OCI-LY7 (cell line): Measurements from ENCODE around the gene CISTR. TPM values are rescaled to one million over a fixed set of nuclear protein-coding genes. Genes with fewer than 3 reads are reported as not detected.

ENCODE experiments used
- BruUV-seq: library from RNA; stranded (reverse); fragments of 400-500 nt; replicated peaks from 2 replicates; lab custom pipeline; 2021; lab: Mats Ljungman, UMichigan
- CTCF ChIA-PET: fragments of 300-600 bp; sonication (Branson Sonifier 250); formaldehyde crosslinking; loops from one replicate; lab custom pipeline; 2022; ENCODE audit warnings: antibody characterized with exemption; ENCODE audit not compliant: unreplicated experiment; lab: Charles Lee
- POLR2A ChIA-PET: fragments of 300-600 bp; sonication (Branson Sonifier 250); formaldehyde crosslinking; loops from one replicate; lab custom pipeline; 2022; ENCODE audit warnings: antibody characterized with exemption; lab: Charles Lee
- DNase-seq: peaks from one replicate; pipeline ENCODE4 v3.0.0-alpha.2; 2015; ENCODE audit warnings: low spot score
- H2AFZ ChIP-seq: fragments of 200-600 bp; sonication (generic), shearing (Covaris generic); 2 replicates; pipeline ENCODE4 v1.6.1; 2014; ENCODE audit warnings: mild to moderate bottlenecking, antibody characterized with exemption, low read length, moderate library complexity
- H3K27ac ChIP-seq: fragments of 200-600 bp; sonication (generic); 2 replicates; pipeline ENCODE4 v1.5.1; 2014; ENCODE audit warnings: mixed run types, low read depth, mild to moderate bottlenecking, moderate library complexity, low read length, inconsistent platforms; ENCODE audit not compliant: poor library complexity, severe bottlenecking
- H3K36me3 ChIP-seq: fragments of 200-600 bp; sonication (generic); 2 replicates; pipeline ENCODE4 v1.6.1; 2014; ENCODE audit warnings: mild to moderate bottlenecking, antibody characterized with exemption, low read length, moderate library complexity, mixed read lengths; ENCODE audit not compliant: insufficient read depth
- H3K4me1 ChIP-seq: fragments of 200-600 bp; sonication (generic); 2 replicates; pipeline ENCODE4 v1.5.1; 2014; ENCODE audit warnings: mild to moderate bottlenecking, low read length; ENCODE audit not compliant: insufficient read depth, poor library complexity, severe bottlenecking
- H3K4me2 ChIP-seq: fragments of 200-600 bp; sonication (generic); 2 replicates; pipeline ENCODE4 v1.6.1; 2014; ENCODE audit warnings: mild to moderate bottlenecking, low read length
- H3K4me3 ChIP-seq: fragments of 200-600 bp; sonication (generic); 2 replicates; pipeline ENCODE4 v1.5.1; 2014; ENCODE audit warnings: mild to moderate bottlenecking, low read depth, low read length; ENCODE audit not compliant: poor library complexity, severe bottlenecking
- H3K79me2 ChIP-seq: fragments of 200-600 bp; sonication (generic); 2 replicates; pipeline ENCODE4 v1.6.1; 2016; ENCODE audit warnings: low read depth, mild to moderate bottlenecking, low read length, moderate library complexity, mixed read lengths; ENCODE audit not compliant: insufficient read depth
- H3K9me2 ChIP-seq: fragments of 200-600 bp; sonication (generic); 2 replicates; pipeline ENCODE4 v1.6.1; 2016; ENCODE audit warnings: mild to moderate bottlenecking, low read length, mixed read lengths; ENCODE audit not compliant: insufficient read depth
- H3K9me3 ChIP-seq: fragments of 200-600 bp; sonication (generic); 2 replicates; pipeline ENCODE4 v1.6.1; 2014; ENCODE audit warnings: mild to moderate bottlenecking, mixed run types, low read length, mixed read lengths
- H4K20me1 ChIP-seq: fragments of 200-600 bp; sonication (generic); 2 replicates; pipeline ENCODE4 v1.6.1; 2014; ENCODE audit warnings: mild to moderate bottlenecking, antibody characterized with exemption, low read length, moderate library complexity, mixed read lengths; ENCODE audit not compliant: insufficient read depth
- CTCF ChIP-seq: fragments of 200-600 bp; sonication (generic); conservative IDR thresholded peaks from 2 replicates; pipeline ENCODE4 v1.5.1; 2014; ENCODE audit warnings: mild to moderate bottlenecking, antibody characterized with exemption, low read length, moderate library complexity, mixed read lengths
- EZH2phosphoT487 ChIP-seq: fragments of 200-600 bp; sonication (generic); IDR thresholded peaks from 2 replicates; pipeline ENCODE4 v1.6.1; 2018; ENCODE audit warnings: low read depth, borderline replicate concordance, mild to moderate bottlenecking, mixed run types, antibody characterized with exemption, low read length, moderate library complexity, mixed read lengths
- intact Hi-C: fragments of 100-400 bp; cut with micrococcal nuclease; formaldehyde crosslinking; loops from one replicate; pipeline ENCODE4 v1.10.0; 2022; ENCODE audit not compliant: unreplicated experiment
- total RNA-seq, 2 experiments: library from RNA; depleted of rRNA in 1 of 2; stranded (reverse); fragments of >200 nt in 1 of 2; shearing (Covaris generic) in 1 of 2; gene quantifications; 2 replicates each; pipeline ENCODE4 v1.2.3, GENCODE V29; 2014 to 2022

The CISTR gene
- total RNA-seq, 2 experiments from 2014 or later, result 0.76 to 1.3 TPM

- DNase-seq, result peak; percentile 31
- Histone ChIP-seq H3K36me3 (no peaks in the 10 kb centered on the region), H3K9me2 (no peaks in the 10 kb centered on the region), H2AFZ (peak overlapping the region; percentile 38; the same call in 1 of the 2 replicates), H4K20me1 (no peaks in the 10 kb centered on the region), H3K4me3 (peak overlapping the region; percentile 74), H3K27ac (peak overlapping the region; percentile 94), H3K4me2 (peak overlapping the region; percentile 87), H3K9me3 (no peaks in the 10 kb centered on the region), H3K79me2 (peaks cover 37% of the 10 kb centered on the region; the same call in 1 of the 2 replicates), H3K4me1 (peaks cover 67% of the 10 kb centered on the region)
- ChIA-PET POLR2A (interaction anchor here (0.6 to 1.7 kb wide), 10 partner anchors 10 to 679 kb away, joined by 3 to 9 read pairs (median 4); partner anchors contain the start of gene HOXC4), CTCF (interaction anchor here (0.6 to 2.5 kb wide), 6 partner anchors 10 to 231 kb away, joined by 3 to 26 read pairs (median 6); partner anchors contain the start of gene ATP5MC2)
- no TSS peak for BruUV-seq
- intact Hi-C loops, result loop anchor here (5.0 to 10.0 kb wide), 2 partner anchors 221 to 752 kb away; partner anchors contain the start of gene EIF4B
- TF ChIP-seq EZH2phosphoT487 (no peak), CTCF (no peak)
Observed at GRCh38 chr12:53756300-53757100, 4.7 kb upstream of the CISTR start.

GRCh38 chr12:53755893-53756292 is 4.1 kb upstream of the CISTR start:
- peak overlapping the region; percentile 12; the same call in 1 of the 2 replicates for H2AFZ ChIP-seq
- BruUV-seq, result no TSS peak
- no peak for TF ChIP-seq EZH2phosphoT487
- peak; percentile 40 for TF ChIP-seq CTCF
- H4K20me1 ChIP-seq, result no peaks in the 10 kb centered on the region
- no peaks in the 10 kb centered on the region for H3K36me3 ChIP-seq
- peak overlapping the region; percentile 74 for H3K4me3 ChIP-seq
- ChIA-PET POLR2A (interaction anchor here (1.4 to 1.7 kb wide), 2 partner anchors 9 to 297 kb away, joined by 4 to 9 read pairs; partner anchors contain the start of gene HOXC4), CTCF (interaction anchor here (0.6 to 2.5 kb wide), 3 partner anchors 9 to 80 kb away, joined by 3 to 5 read pairs (median 3); partner anchors contain the start of gene ATP5MC2)
- H3K79me2 ChIP-seq, result peaks cover 37% of the 10 kb centered on the region; the same call in 1 of the 2 replicates
- H3K9me3 ChIP-seq, result no peaks in the 10 kb centered on the region
- H3K4me2 ChIP-seq, result peak overlapping the region; percentile 87
- peaks cover 70% of the 10 kb centered on the region for H3K4me1 ChIP-seq
- peak; percentile 23 for DNase-seq
- intact Hi-C loops, result loop anchor here (5.0 to 10.0 kb wide), 2 partner anchors 221 to 751 kb away; partner anchors contain the start of gene EIF4B
- H3K9me2 ChIP-seq, result no peaks in the 10 kb centered on the region
- H3K27ac ChIP-seq, result peak overlapping the region; percentile 94
